K562 (cell line): ENCODE measurements around the gene NEDD1. TPM values are rescaled to one million over a fixed set of nuclear protein-coding genes. Genes with fewer than 3 reads are reported as not detected.
A peak's percentile ranks its signal among the peaks of the same experiment; 100 is the strongest.

Experiments used
- ATAC-seq: fragments of 200-7000 bp; cut with Tn5 transposase; 3 replicates; pipeline ENCODE4 v1.9.1; 2020; ENCODE audit warnings: moderate library complexity
- BruUV-seq: library from RNA; stranded (reverse); fragments of 400-500 nt; replicated peaks from 2 replicates; lab custom pipeline; 2021; lab: Mats Ljungman, UMichigan
- CTCF ChIA-PET: fragments of 300-600 bp; formaldehyde crosslinking; extraction: SDS; loops from one replicate; lab custom pipeline; 2021; ENCODE audit warnings: low intra/inter-chr PET ratio; lab: Yijun Ruan, JAX
- POLR2A ChIA-PET: fragments of 300-600, 350-650 bp; sonication (Branson Sonifier 250); formaldehyde crosslinking; extraction: SDS; loops from one replicate; lab custom pipeline; 2021; ENCODE audit warnings: antibody characterized with exemption, inconsistent platforms; lab: Yijun Ruan, JAX
- DNase-seq, 4 experiments: peaks; one replicate each; pipeline versions ENCODE4 v3.0.0 to v3.0.0-alpha.2; 2011 to 2018; ENCODE audit warnings: low spot score in 3 of 4, mixed read lengths in 3 of 4; ENCODE audit errors: extremely low read depth in 1 of 4
- FAIRE-seq: peaks from 2 replicates; lab custom pipeline; 2011; peaks lifted over from hg19 to GRCh38; lab: Jason Lieb, UNC
- H2AFZ ChIP-seq: 2 replicates; pipeline ENCODE4 v1.6.0; 2011; ENCODE audit warnings: low read depth, low read length, control low read depth, inconsistent platforms
- H3K27ac ChIP-seq: fragments of 200-600 bp; 3 replicates; pipeline ENCODE4 v1.8.0; 2011; ENCODE audit warnings: low read depth, mild to moderate bottlenecking, control low read depth, inconsistent platforms, low read length, moderate library complexity, mixed read lengths; ENCODE audit errors: extremely low read depth
- H3K27me3 ChIP-seq, 2 experiments: fragments of 300-600 bp in 1 of 2; 2 replicates in 1 of 2; 3 replicates in 1 of 2; pipeline versions ENCODE4 v1.6.0 to v1.8.0; 2011; ENCODE audit warnings: inconsistent platforms in 2 of 2, low read length in 2 of 2, mild to moderate bottlenecking in 1 of 2, mixed read lengths in 1 of 2, moderate library complexity in 1 of 2; ENCODE audit not compliant: control insufficient read depth in 2 of 2, insufficient read depth in 2 of 2
- H3K36me3 ChIP-seq: fragments of 300-600 bp; 3 replicates; pipeline ENCODE4 v1.8.0; 2011; ENCODE audit warnings: mild to moderate bottlenecking, low read length, inconsistent platforms; ENCODE audit not compliant: control insufficient read depth, insufficient read depth
- H3K4me1 ChIP-seq, 2 experiments: fragments of 200-600 bp in 1 of 2; replicated peaks in 1 of 2; 2 replicates in 1 of 2; 3 replicates in 1 of 2; pipeline versions ENCODE4 v1.5.1 to v1.8.0; 2011; ENCODE audit warnings: inconsistent platforms in 2 of 2, low read length in 2 of 2, mild to moderate bottlenecking in 1 of 2, mixed read lengths in 1 of 2, moderate library complexity in 1 of 2; ENCODE audit not compliant: control insufficient read depth in 2 of 2, insufficient read depth in 2 of 2
- H3K4me2 ChIP-seq: 2 replicates; pipeline ENCODE4 v1.6.1; 2011; ENCODE audit warnings: low read length, control low read depth, inconsistent platforms, mixed read lengths; ENCODE audit not compliant: insufficient read depth
- H3K4me3 ChIP-seq: fragments of 200-600 bp; sonication (generic), shearing (Covaris generic); 2 replicates; pipeline ENCODE4 v1.5.1; 2016; ENCODE audit warnings: control low read depth, inconsistent platforms
- H3K79me2 ChIP-seq: fragments of 200-600 bp; 3 replicates; pipeline ENCODE4 v1.8.0; 2011; ENCODE audit warnings: low read length, inconsistent platforms; ENCODE audit not compliant: control insufficient read depth, insufficient read depth
- H3K9ac ChIP-seq, 2 experiments: 2 replicates each; pipeline versions ENCODE4 v1.6.0 to v1.6.1; 2011; ENCODE audit warnings: low read depth in 2 of 2, low read length in 2 of 2, control low read depth in 1 of 2, inconsistent platforms in 1 of 2, mild to moderate bottlenecking in 1 of 2, mixed read lengths in 1 of 2; ENCODE audit not compliant: insufficient read depth in 1 of 2
- H3K9me1 ChIP-seq: one replicate; pipeline ENCODE4 v1.6.0; 2011; ENCODE audit warnings: inconsistent platforms, mild to moderate bottlenecking, low read length, moderate library complexity; ENCODE audit not compliant: control insufficient read depth, insufficient read depth
- H3K9me3 ChIP-seq: replicated peaks from 2 replicates; pipeline ENCODE4 v1.5.1; 2011; ENCODE audit warnings: low read depth, low read length, inconsistent platforms; ENCODE audit not compliant: control insufficient read depth, insufficient read depth
- H4K20me1 ChIP-seq: replicated peaks from 2 replicates; pipeline ENCODE4 v1.6.1; 2011; ENCODE audit warnings: low read length, inconsistent platforms, mixed read lengths; ENCODE audit not compliant: control insufficient read depth, insufficient read depth
- REST ChIP-seq, 2 experiments: fragments of 450-650 bp; formaldehyde crosslinking in 1 of 2; IDR thresholded peaks; 2 replicates each; pipeline versions ENCODE4 v1.4.0 to v1.6.1; 2014 to 2020; ENCODE audit warnings: mild to moderate bottlenecking in 2 of 2, borderline replicate concordance in 1 of 2, low read depth in 1 of 2
- ZNF316 ChIP-seq: fragments of 450-650 bp; IDR thresholded peaks from 2 replicates; pipeline ENCODE4 v1.6.1; 2016
- WGBS: fragments of 100-300 bp; shearing (Covaris generic); methylation state at CpG from one replicate; pipeline ENCODE4 v1.1.6; 2016; ENCODE audit warnings: low coverage, mixed read lengths; ENCODE audit not compliant: insufficient coverage; ENCODE audit errors: missing lambda C conversion rate; 5-methylcytosine and 5-hydroxymethylcytosine counted together
- in situ Hi-C: fragments of 300-500 bp; cut with MboI; formaldehyde crosslinking; loops from 4 replicates; pipeline ENCODE4 v1.15.0; 2018; ENCODE audit warnings: inconsistent platforms, mixed read lengths
- intact Hi-C: fragments of 100-400 bp; cut with micrococcal nuclease; formaldehyde crosslinking; loops from 2 replicates; pipeline ENCODE4 v1.14.2; 2022
- polyA plus RNA-seq, 8 experiments: library from polyadenylated mRNA; depleted of rRNA in 4 of 8; stranded (reverse) in 5 of 8; unstranded in 3 of 8; fragments of >200 nt; fragmentation: Nextera tagmentation in 2 of 8; fragmentation: Illumina TruSeq in 1 of 8; extraction: Ambion mirVana in 2 of 8; extraction: Trizol in 1 of 8; gene quantifications; 2 replicates each; pipeline versions ENCODE4 v1.2.1 to v1.2.3, GENCODE V29; 2011 to 2014; ENCODE audit warnings: inconsistent platforms in 1 of 8, missing spikeins in 1 of 8
- total RNA-seq, 7 experiments: library from RNA; depleted of rRNA in 6 of 7; stranded (reverse); fragments of >200 nt in 6 of 7; fragmentation: Illumina TruSeq in 2 of 7; extraction: Trizol in 2 of 7; gene quantifications; 2 replicates each; pipeline versions ENCODE4 v1.2.1 to v1.2.3, GENCODE V29; 2011 to 2021; ENCODE audit warnings: low replicate concordance in 1 of 7

Gene NEDD1
- total and polyA plus RNA-seq, 9 of the 15 experiments (the other 6 are each of a cell fraction or from before 2014, with no cell fraction given), result 7.5 to 29.3 (median 14.8) TPM

- FAIRE-seq (no peak), DNase-seq (no peak), ATAC-seq (no peak)
- H3K9ac ChIP-seq, result no peak overlapping the region
- WGBS, result 82% methylated on average over 2 of the region's 2 CpGs
- intact Hi-C loops (no loop called here), in situ Hi-C loops (no loop called here)
- no peak overlapping the region for H3K4me3 ChIP-seq
- H3K27me3 ChIP-seq, result no peaks in the 10 kb centered on the region
- peaks cover 31% of the 10 kb centered on the region for H3K79me2 ChIP-seq
- peaks cover 7% of the 10 kb centered on the region; the same call in 2 of the 3 replicates for H3K36me3 ChIP-seq
- H2AFZ ChIP-seq, result no peak overlapping the region
- ChIA-PET CTCF (no interaction called here), POLR2A (no interaction called here)
- no peak overlapping the region for H3K27ac ChIP-seq
- peak; percentile 50 for TF ChIP-seq ZNF316
- TF ChIP-seq REST (IDR thresholded peaks at IDR 0.05; ENCODE audit: borderline replicate concordance), result no peak
- TF ChIP-seq REST (CRISPR knock-in tag; IDR thresholded peaks at IDR 0.05; ENCODE audit: low read depth), result no peak
- peaks cover 0 to 6% of the 10 kb centered on the region in 2 experiments; a peak in 3 of 5 replicates for H3K4me1 ChIP-seq
- no peak overlapping the region for H3K4me2 ChIP-seq
- no TSS peak for BruUV-seq
- no peaks in the 10 kb centered on the region for H4K20me1 ChIP-seq
- H3K9me3 ChIP-seq, result no peaks in the 10 kb centered on the region
- no peaks in the 10 kb centered on the region for H3K9me1 ChIP-seq
Observed at GRCh38 chr12:96912943-96913342, 5.9 kb downstream of the NEDD1 start.
